ENCODE measurements around the gene NIT1.
A peak's percentile ranks its signal among the peaks of the same experiment; 100 is the strongest.

NIT1 gene

DNA sequence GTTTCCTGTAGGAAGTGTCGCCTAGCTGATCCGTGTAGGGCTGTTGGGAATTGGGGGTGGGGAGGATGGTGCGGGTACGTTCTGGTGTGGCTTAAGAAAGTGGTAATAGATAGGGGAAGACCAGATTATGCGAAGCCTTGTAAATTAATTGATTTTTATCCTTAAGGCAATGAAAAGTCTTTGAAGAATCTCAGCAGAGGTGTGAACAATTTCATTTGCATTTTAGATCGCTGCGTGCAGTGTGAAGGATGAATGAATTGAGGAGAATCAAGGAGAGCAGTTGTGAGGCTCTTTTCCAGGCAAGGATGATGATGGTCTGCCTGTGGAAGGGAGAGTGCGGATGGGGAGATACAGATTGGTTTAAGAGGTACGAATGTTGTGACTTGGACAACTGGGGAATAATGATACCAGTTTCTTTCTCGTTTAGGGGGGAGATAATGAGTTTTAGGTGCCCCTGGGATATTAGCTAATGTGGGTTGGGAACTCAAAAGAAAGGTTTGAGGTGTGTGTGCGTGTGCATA is 15.4 kb downstream of the NIT1 start:
- TF ChIP-seq, protein P1, sequence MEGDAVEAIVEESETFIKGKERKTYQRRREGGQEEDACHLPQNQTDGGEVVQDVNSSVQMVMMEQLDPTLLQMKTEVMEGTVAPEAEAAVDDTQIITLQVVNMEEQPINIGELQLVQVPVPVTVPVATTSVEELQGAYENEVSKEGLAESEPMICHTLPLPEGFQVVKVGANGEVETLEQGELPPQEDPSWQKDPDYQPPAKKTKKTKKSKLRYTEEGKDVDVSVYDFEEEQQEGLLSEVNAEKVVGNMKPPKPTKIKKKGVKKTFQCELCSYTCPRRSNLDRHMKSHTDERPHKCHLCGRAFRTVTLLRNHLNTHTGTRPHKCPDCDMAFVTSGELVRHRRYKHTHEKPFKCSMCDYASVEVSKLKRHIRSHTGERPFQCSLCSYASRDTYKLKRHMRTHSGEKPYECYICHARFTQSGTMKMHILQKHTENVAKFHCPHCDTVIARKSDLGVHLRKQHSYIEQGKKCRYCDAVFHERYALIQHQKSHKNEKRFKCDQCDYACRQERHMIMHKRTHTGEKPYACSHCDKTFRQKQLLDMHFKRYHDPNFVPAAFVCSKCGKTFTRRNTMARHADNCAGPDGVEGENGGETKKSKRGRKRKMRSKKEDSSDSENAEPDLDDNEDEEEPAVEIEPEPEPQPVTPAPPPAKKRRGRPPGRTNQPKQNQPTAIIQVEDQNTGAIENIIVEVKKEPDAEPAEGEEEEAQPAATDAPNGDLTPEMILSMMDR (IDR thresholded peaks at IDR 0.05; ENCODE audit: low read depth, low read length, missing control alignments): no peak
- no peak for DNase-seq (ENCODE audit: extremely low read depth, low read depth)
- peak overlapping the region; percentile 84 for H3K4me3 ChIP-seq (replicated peaks; ENCODE audit: low read depth, low read length)

DNA sequence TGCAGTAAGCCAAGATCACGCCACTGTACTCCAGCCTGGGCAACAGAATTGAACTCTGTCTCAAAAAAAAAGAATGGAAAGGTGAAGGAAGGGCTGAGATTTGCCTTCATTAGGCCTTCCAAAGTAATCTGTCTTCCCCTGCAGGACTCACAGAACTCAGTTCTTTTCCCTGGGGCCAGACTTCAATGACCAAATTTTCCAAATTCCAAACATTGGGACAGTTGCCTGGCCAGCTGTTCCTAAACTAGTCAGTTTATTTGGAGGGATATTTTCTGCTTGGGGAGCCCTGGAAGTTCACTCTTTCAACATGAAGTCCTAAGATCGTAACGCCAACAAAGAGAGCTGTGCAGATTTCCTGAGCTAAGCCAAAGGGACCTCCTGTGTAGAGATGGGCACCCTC is 20.0 kb downstream of the NIT1 start:
- TF ChIP-seq, protein P1 (IDR thresholded peaks at IDR 0.05; ENCODE audit: low read depth, low read length, missing control alignments): no peak
- no peak for DNase-seq (ENCODE audit: extremely low read depth, low read depth)

DNA sequence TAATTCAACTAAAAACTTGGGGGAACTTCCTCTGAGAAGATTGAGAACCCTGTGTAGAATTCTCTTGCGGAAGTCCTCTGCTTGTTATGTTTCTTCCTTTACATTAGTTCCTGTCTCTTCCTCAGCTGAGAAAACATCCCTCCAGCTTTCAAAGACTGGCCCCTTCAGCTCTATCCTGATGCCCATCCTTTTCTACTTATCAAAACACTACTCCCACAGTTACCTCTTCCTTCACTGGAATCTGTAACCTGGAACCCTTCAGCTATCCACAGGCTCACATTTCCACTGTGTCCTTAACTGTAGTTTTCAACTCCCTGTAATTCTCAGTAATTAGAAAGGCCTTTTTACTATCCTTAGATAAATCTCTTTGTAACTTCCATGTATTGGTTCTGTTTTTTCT is 20.5 kb downstream of the NIT1 start:
- TF ChIP-seq, protein P1 (IDR thresholded peaks at IDR 0.05; ENCODE audit: low read depth, low read length, missing control alignments): no peak
- H3K4me3 ChIP-seq (replicated peaks; ENCODE audit: low read depth, low read length): no peak overlapping the region
- no peak for DNase-seq (ENCODE audit: extremely low read depth, low read depth)

More for the DNA sequence above, 20.0 kb downstream of the NIT1 start:
- no peak overlapping the region for H3K4me3 ChIP-seq (replicated peaks; ENCODE audit: low read depth, low read length)

DNA sequence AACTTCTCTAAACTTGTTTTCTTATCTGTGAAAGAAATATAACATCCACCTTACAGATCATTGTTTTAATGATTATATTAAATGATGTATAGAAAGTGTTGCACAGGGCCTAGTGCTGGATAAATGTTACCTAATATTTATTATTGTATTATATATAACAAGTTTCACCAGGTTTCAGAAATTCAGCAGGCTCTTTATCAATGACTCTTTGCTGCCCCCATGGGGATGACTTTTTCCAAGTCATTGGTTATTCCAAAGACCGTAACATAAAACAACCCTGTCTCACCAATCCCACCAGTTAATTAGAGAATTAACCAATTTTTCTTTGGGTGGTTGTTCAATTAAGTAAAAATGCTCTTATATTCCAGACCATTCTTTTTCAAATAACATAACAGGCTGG is 21.9 kb downstream of the NIT1 start:
- no peak for DNase-seq (ENCODE audit: extremely low read depth, low read depth)
- TF ChIP-seq, protein P1 (IDR thresholded peaks at IDR 0.05; ENCODE audit: low read depth, low read length, missing control alignments): peak; percentile 48
- H3K4me3 ChIP-seq (replicated peaks; ENCODE audit: low read depth, low read length): no peak overlapping the region

DNA sequence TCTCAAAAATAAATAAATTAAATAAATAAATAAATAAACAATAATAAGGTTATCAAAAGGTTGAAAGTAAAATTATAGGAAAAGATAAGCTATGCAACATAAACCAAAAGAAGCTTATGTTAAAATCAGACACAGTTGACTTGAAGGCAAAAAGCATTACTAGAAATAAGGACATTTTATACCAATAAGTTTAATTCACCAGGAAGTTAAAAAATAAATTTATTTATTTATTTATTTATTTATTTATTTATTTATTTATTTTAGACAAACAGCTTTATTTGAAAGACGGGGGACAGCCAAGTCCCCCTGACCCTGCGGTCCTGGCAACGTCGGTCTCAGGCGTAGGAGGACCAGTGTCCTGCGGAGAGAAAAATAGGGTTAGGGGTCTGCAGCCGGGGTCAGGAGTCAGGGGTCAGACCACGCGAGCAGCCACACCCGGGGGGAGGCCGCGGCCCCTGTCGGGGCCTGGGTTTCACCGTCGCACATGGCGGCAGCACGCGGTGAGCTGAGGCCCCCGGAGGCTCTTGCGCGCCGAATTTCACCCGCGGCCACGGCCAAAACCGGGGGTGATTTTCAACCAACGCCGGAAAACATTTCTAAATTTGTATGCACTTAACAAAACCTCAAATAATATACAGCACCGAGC is 23.0 kb downstream of the NIT1 start:
- no peak for DNase-seq (ENCODE audit: extremely low read depth, low read depth)
- TF ChIP-seq, protein P1 (IDR thresholded peaks at IDR 0.05; ENCODE audit: low read depth, low read length, missing control alignments): no peak
- H3K4me3 ChIP-seq (replicated peaks; ENCODE audit: low read depth, low read length): no peak overlapping the region

DNA sequence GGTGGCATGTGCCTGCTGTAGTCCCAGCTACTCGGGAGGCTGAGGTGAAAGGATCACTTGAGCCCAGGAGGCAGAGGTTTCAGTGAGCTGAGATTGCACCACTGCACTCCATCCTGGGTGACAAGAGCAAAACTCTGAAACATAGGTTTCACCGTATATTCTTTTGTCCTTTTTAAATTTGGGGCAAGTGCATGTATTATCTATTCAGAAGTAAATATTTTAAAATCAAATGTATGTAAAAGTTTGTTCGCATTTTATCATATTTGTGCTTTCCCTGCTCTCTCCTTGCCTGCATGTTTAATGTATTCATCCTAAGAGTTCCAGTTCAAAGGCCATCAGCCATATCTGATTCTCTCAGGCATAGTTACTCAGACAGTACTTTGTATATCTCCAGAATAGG is 27.9 kb downstream of the NIT1 start:
- DNase-seq (ENCODE audit: extremely low read depth, low read depth): no peak
- no peak overlapping the region for H3K4me3 ChIP-seq (replicated peaks; ENCODE audit: low read depth, low read length)
- TF ChIP-seq, protein P1 (IDR thresholded peaks at IDR 0.05; ENCODE audit: low read depth, low read length, missing control alignments): no peak

DNA sequence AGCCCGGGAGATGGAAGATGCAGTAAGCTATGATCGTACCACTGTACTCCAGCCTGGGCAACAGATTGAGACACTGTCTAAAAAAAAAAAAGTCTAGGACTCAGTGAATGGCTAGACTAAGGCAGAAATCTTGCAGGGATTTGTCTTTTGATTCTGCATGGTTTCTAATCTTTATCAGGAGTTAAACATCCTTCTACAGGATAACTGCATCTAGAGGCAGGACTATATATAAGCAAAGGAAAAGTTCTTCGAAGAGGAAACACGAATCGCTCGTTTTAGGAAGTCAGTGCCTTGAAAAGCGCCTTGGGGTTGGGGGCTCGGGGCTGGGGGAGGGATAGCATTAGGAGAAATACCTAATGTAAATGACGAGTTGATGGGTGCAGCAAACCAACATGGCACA is 35.3 kb downstream of the NIT1 start:
- TF ChIP-seq, protein P1 (IDR thresholded peaks at IDR 0.05; ENCODE audit: low read depth, low read length, missing control alignments): no peak
- DNase-seq (ENCODE audit: extremely low read depth, low read depth): no peak
- H3K4me3 ChIP-seq (replicated peaks; ENCODE audit: low read depth, low read length): peak overlapping the region; percentile 69

Data from HFF-Myc (cell line).